Measurements from ENCODE around the gene GPR83.

Gene GPR83

GRCh38 chr11:94447149-94447548, 45.9 kb upstream of the GPR83 start:
- Histone ChIP-seq H3K36me3 (ENCODE audit: control insufficient read depth, insufficient read depth, low read length) (no peaks in the 10 kb centered on the region), H3K9ac (no peak overlapping the region), H2AFZ (no peak overlapping the region), H3K4me2 (ENCODE audit: low read length) (no peak overlapping the region), H3K4me3 (ENCODE audit: low read depth, low read length) (no peak overlapping the region), H3K9me3 (ENCODE audit: control insufficient read depth, low read length) (no peaks in the 10 kb centered on the region), H3K79me2 (no peaks in the 10 kb centered on the region), H3K4me1 (no peaks in the 10 kb centered on the region), H3K27ac (no peak overlapping the region), H3K27me3 (ENCODE audit: control insufficient read depth, insufficient read depth, low read length) (no peaks in the 10 kb centered on the region)
- TF ChIP-seq, protein P1, sequence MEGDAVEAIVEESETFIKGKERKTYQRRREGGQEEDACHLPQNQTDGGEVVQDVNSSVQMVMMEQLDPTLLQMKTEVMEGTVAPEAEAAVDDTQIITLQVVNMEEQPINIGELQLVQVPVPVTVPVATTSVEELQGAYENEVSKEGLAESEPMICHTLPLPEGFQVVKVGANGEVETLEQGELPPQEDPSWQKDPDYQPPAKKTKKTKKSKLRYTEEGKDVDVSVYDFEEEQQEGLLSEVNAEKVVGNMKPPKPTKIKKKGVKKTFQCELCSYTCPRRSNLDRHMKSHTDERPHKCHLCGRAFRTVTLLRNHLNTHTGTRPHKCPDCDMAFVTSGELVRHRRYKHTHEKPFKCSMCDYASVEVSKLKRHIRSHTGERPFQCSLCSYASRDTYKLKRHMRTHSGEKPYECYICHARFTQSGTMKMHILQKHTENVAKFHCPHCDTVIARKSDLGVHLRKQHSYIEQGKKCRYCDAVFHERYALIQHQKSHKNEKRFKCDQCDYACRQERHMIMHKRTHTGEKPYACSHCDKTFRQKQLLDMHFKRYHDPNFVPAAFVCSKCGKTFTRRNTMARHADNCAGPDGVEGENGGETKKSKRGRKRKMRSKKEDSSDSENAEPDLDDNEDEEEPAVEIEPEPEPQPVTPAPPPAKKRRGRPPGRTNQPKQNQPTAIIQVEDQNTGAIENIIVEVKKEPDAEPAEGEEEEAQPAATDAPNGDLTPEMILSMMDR (IDR thresholded peaks at IDR 0.05), result no peak

DNA sequence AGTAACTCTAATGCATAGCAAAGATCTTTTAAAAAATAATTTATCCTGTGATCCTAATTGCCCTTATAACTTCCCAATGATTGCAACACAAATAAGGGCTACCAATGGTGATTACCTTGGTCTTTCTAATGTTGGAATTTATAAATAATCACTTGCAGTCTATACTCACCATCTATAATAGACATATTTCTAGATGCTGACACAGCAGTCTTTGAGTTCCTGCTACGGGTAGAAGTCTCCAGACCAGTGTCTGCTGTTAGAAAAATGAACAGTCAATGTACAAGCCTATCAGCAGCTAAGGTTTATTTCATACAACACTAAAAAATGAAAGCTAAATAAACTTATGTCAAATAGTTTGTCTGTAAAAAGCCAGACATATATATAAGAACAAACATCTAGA, 44.4 kb upstream of the GPR83 start:
- H3K79me2 ChIP-seq, result no peaks in the 10 kb centered on the region
- H3K36me3 ChIP-seq (ENCODE audit: control insufficient read depth, insufficient read depth, low read length), result no peaks in the 10 kb centered on the region
- H2AFZ ChIP-seq, result no peak overlapping the region

GRCh38 chr11:94433049-94433448, 31.8 kb upstream of the GPR83 start:
- H3K27me3 ChIP-seq (ENCODE audit: control insufficient read depth, insufficient read depth, low read length), result no peaks in the 10 kb centered on the region
- H3K36me3 ChIP-seq (ENCODE audit: control insufficient read depth, insufficient read depth, low read length), result no peaks in the 10 kb centered on the region
- TF ChIP-seq, protein P1 (IDR thresholded peaks at IDR 0.05), result no peak
- H3K79me2 ChIP-seq, result no peaks in the 10 kb centered on the region
- no peaks in the 10 kb centered on the region for H3K9me3 ChIP-seq (ENCODE audit: control insufficient read depth, low read length)
- H2AFZ ChIP-seq, result no peak overlapping the region
- no peak overlapping the region for H3K4me2 ChIP-seq (ENCODE audit: low read length)
- H3K9ac ChIP-seq, result no peak overlapping the region
- H3K4me3 ChIP-seq (ENCODE audit: low read depth, low read length), result no peak overlapping the region
- H3K4me1 ChIP-seq, result no peaks in the 10 kb centered on the region
- no peak overlapping the region for H3K27ac ChIP-seq

More for the DNA sequence above, 44.4 kb upstream of the GPR83 start:
- H3K9ac ChIP-seq, result no peak overlapping the region
- no peak overlapping the region for H3K4me3 ChIP-seq (ENCODE audit: low read depth, low read length)
- no peaks in the 10 kb centered on the region for H3K9me3 ChIP-seq (ENCODE audit: control insufficient read depth, low read length)
- no peak overlapping the region for H3K27ac ChIP-seq
- no peaks in the 10 kb centered on the region for H3K4me1 ChIP-seq
- no peak overlapping the region for H3K4me2 ChIP-seq (ENCODE audit: low read length)
- no peaks in the 10 kb centered on the region for H3K27me3 ChIP-seq (ENCODE audit: control insufficient read depth, insufficient read depth, low read length)
- TF ChIP-seq, protein P1 (IDR thresholded peaks at IDR 0.05), result no peak

GRCh38 chr11:94424662-94425061, 23.4 kb upstream of the GPR83 start:
- no peak overlapping the region for H3K27ac ChIP-seq
- no peak overlapping the region for H2AFZ ChIP-seq
- no peak overlapping the region for H3K4me3 ChIP-seq (ENCODE audit: low read depth, low read length)
- no peaks in the 10 kb centered on the region for H3K79me2 ChIP-seq
- H3K9me3 ChIP-seq (ENCODE audit: control insufficient read depth, low read length), result no peaks in the 10 kb centered on the region
- no peaks in the 10 kb centered on the region for H3K36me3 ChIP-seq (ENCODE audit: control insufficient read depth, insufficient read depth, low read length)
- no peak overlapping the region for H3K9ac ChIP-seq
- H3K4me1 ChIP-seq, result no peaks in the 10 kb centered on the region
- no peak overlapping the region for H3K4me2 ChIP-seq (ENCODE audit: low read length)
- TF ChIP-seq, protein P1 (IDR thresholded peaks at IDR 0.05), result no peak
- H3K27me3 ChIP-seq (ENCODE audit: control insufficient read depth, insufficient read depth, low read length), result no peaks in the 10 kb centered on the region

DNA sequence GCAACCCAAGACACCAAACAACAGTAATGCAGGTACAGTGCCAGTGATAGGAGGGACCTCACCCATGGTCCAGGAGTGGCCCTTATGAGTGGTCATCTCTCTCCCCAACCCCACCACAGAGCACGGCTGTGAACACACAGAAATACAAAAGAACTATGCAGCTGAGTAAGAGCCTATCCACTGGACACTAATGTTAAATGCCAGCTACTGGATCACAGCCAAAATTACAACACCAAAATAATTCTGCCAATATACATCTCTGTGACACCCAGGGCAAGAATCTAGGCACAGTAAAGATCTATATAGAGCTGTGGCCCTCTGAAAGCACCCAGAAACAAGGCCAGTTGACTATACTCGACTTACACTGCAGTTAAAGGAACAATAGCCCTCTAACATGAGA, 22.8 kb upstream of the GPR83 start:
- Histone ChIP-seq H3K9me3 (ENCODE audit: control insufficient read depth, low read length) (no peaks in the 10 kb centered on the region), H3K4me3 (ENCODE audit: low read depth, low read length) (no peak overlapping the region), H2AFZ (no peak overlapping the region), H3K27me3 (ENCODE audit: control insufficient read depth, insufficient read depth, low read length) (no peaks in the 10 kb centered on the region), H3K27ac (no peak overlapping the region), H3K4me2 (ENCODE audit: low read length) (no peak overlapping the region), H3K79me2 (no peaks in the 10 kb centered on the region), H3K4me1 (no peaks in the 10 kb centered on the region), H3K9ac (no peak overlapping the region), H3K36me3 (ENCODE audit: control insufficient read depth, insufficient read depth, low read length) (no peaks in the 10 kb centered on the region)
- TF ChIP-seq, protein P1 (IDR thresholded peaks at IDR 0.05), result no peak

Data from parathyroid adenoma (tissue), 2 donors.